H1 (cell line): ENCODE data around the gene RETSAT. TPM values are rescaled to one million over a fixed set of nuclear protein-coding genes. Genes with fewer than 3 reads are reported as not detected.

Experiments
- CBX8 ChIP-seq: fragments of 300-800, 300-1000 bp; sonication (generic); IDR thresholded peaks from 2 replicates; pipeline ENCODE4 v1.7.1; 2016; ENCODE audit warnings: low read depth, low read length, borderline replicate concordance
- CHD7 ChIP-seq: fragments of 300-600 bp; sonication (generic); IDR thresholded peaks from 2 replicates; pipeline ENCODE4 v1.7.1; 2012; ENCODE audit warnings: low read length, moderate library complexity, mild to moderate bottlenecking, inconsistent platforms; ENCODE audit not compliant: insufficient replicate concordance
- JUN ChIP-seq: IDR thresholded peaks from 2 replicates; pipeline ENCODE4 v1.6.1; 2011; ENCODE audit warnings: low read depth, mild to moderate bottlenecking, improper control_type of control experiment, low read length
- KDM1A ChIP-seq: fragments of 200-600, 300-600 bp; sonication (generic); IDR thresholded peaks from 2 replicates; pipeline ENCODE4 v1.7.1; 2016; ENCODE audit warnings: mild to moderate bottlenecking, low read length, borderline replicate concordance
- KDM4A ChIP-seq: IDR thresholded peaks from one replicate; pipeline ENCODE4 v1.7.1; 2012; ENCODE audit warnings: low read depth, mild to moderate bottlenecking, moderate library complexity, low read length, inconsistent platforms; ENCODE audit not compliant: severe bottlenecking
- NANOG ChIP-seq: IDR thresholded peaks from 2 replicates; pipeline ENCODE4 v1.6.1; 2011; ENCODE audit warnings: low read length, low read depth, mild to moderate bottlenecking, inconsistent platforms; ENCODE audit not compliant: insufficient read depth, poor library complexity, severe bottlenecking
- PHF8 ChIP-seq: fragments of 200-600 bp; sonication (generic); conservative IDR thresholded peaks from 2 replicates; pipeline ENCODE4 v1.7.1; 2012; ENCODE audit warnings: low read depth, mild to moderate bottlenecking, inconsistent platforms, low read length, moderate library complexity
- SIX5 ChIP-seq: IDR thresholded peaks from 2 replicates; pipeline ENCODE4 v1.6.1; 2011; ENCODE audit warnings: mild to moderate bottlenecking, low read depth, low read length
- SP1 ChIP-seq: IDR thresholded peaks from 2 replicates; pipeline ENCODE4 v1.6.1; 2011; ENCODE audit warnings: low read depth, low read length
- TEAD4 ChIP-seq: IDR thresholded peaks from 2 replicates; pipeline ENCODE4 v1.6.1; 2012; ENCODE audit warnings: low read depth, low read length, inconsistent platforms, mixed read lengths
- ZNF274 ChIP-seq: IDR thresholded peaks from 2 replicates; pipeline ENCODE4 v1.7.0; 2012; ENCODE audit warnings: low read length, borderline replicate concordance; ENCODE audit errors: extremely low read depth
- polyA plus RNA-seq, 7 experiments: library from polyadenylated mRNA; depleted of rRNA in 3 of 7; stranded (reverse) in 5 of 7; unstranded in 2 of 7; fragments of >200 nt in 5 of 7; fragments of 200-250 nt in 2 of 7; gene quantifications; 1 replicate in 5 of 7; 2 replicates in 1 of 7; 4 replicates in 1 of 7; pipeline versions ENCODE4 v1.2.1 to v1.2.3, GENCODE V29; 2011 to 2013; ENCODE audit warnings: missing spikeins in 2 of 7, mixed read lengths in 2 of 7
- total RNA-seq: library from RNA; stranded (reverse); fragmentation: NEBNext Ultra II Directional; extraction: Animal tissue kit (Norgen Biotek cat#: 25700); gene quantifications from 2 replicates; pipeline ENCODE4 v1.2.1, GENCODE V29; 2021

The RETSAT gene
- total and polyA plus RNA-seq, 2 of the 8 experiments (the other 6 are each of a cell fraction or from before 2014, with no cell fraction given): 15.8 to 16.7 TPM

DNA sequence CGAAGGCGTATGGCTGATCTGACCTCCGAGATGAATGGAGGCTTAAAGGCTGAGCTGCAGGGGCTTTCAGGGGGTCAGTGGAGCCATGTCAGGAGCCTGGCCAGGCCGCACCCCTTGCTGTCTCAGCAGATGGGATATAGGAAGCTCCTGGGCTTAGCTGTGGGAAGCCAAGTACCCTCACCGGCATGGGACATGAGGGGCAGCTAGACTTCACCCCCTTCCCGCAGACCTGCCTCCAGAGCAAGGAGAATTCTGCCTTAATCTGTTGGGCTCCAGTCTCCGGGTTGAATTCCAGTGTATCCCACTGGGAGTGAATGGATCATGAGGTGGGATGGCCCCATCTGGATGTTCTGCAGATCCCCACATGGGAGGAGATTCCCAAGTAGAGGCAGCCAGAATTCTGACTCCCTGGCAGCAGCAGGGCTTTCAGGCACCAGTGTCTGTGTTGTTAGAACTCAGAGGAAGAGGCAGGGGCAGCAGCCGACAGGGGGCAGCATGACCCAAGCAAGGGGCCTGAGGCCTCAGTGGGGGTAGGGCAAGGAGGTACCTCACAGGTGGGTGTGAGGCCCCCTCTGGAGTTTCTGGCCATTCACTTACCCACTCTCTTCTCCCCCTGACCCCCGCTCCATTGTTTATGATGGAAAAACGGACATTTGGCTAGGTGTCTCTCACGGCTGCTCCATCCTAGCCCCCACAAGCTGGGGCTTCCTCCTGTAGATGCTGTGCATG lies 36.8 kb upstream of the RETSAT start (continued):
- no peak for TF ChIP-seq CHD7
- no peak for TF ChIP-seq CBX8
- no peak for TF ChIP-seq SIX5
- no peak for TF ChIP-seq SP1
- no peak for TF ChIP-seq NANOG
- no peak for TF ChIP-seq ZNF274
- no peak for TF ChIP-seq KDM1A
- TF ChIP-seq PHF8: no peak
- no peak for TF ChIP-seq KDM4A
- TF ChIP-seq TEAD4: no peak
- no peak for TF ChIP-seq JUN
